H9 (cell line): Measurements from ENCODE around the gene MAST4. TPM values are rescaled to one million over a fixed set of nuclear protein-coding genes. Genes with fewer than 3 reads are reported as not detected.

Source experiments
- DNase-seq: peaks from one replicate; pipeline ENCODE4 v3.0.0-alpha.2; 2017
- H2AFZ ChIP-seq: one replicate; pipeline ENCODE4 v1.6.1; 2013; ENCODE audit warnings: mild to moderate bottlenecking, low read length, control low read depth, moderate library complexity
- H2AK5ac ChIP-seq: 2 replicates; pipeline ENCODE4 v1.6.1; 2013; ENCODE audit warnings: low read length, control low read depth, mixed read lengths; ENCODE audit not compliant: insufficient read length
- H2BK120ac ChIP-seq: one replicate; pipeline ENCODE4 v1.6.1; 2013; ENCODE audit warnings: low read depth, mild to moderate bottlenecking, low read length, control low read depth, inconsistent platforms; ENCODE audit not compliant: poor library complexity, severe bottlenecking
- H2BK12ac ChIP-seq: 2 replicates; pipeline ENCODE4 v1.6.1; 2013; ENCODE audit warnings: low read length, control low read depth, mixed read lengths, low read depth; ENCODE audit not compliant: insufficient read length
- H2BK15ac ChIP-seq: 2 replicates; pipeline ENCODE4 v1.6.1; 2013; ENCODE audit warnings: low read depth, low read length, control low read depth
- H2BK20ac ChIP-seq: one replicate; pipeline ENCODE4 v1.6.1; 2013; ENCODE audit warnings: low read depth, mild to moderate bottlenecking, low read length, control low read depth, inconsistent platforms; ENCODE audit not compliant: poor library complexity, severe bottlenecking
- H2BK5ac ChIP-seq: 2 replicates; pipeline ENCODE4 v1.6.1; 2013; ENCODE audit warnings: low read length, control low read depth, mixed read lengths; ENCODE audit not compliant: insufficient read length
- H3K14ac ChIP-seq: 2 replicates; pipeline ENCODE4 v1.6.1; 2013; ENCODE audit warnings: low read length, control low read depth; ENCODE audit not compliant: insufficient read depth
- H3K18ac ChIP-seq: 2 replicates; pipeline ENCODE4 v1.6.1; 2013; ENCODE audit warnings: low read depth, mild to moderate bottlenecking, mixed read lengths, low read length, control low read depth; ENCODE audit not compliant: insufficient read length
- H3K23ac ChIP-seq: 2 replicates; pipeline ENCODE4 v1.6.1; 2013; ENCODE audit warnings: low read length, control low read depth, mixed read lengths, low read depth; ENCODE audit not compliant: insufficient read length
- H3K23me2 ChIP-seq: 2 replicates; pipeline ENCODE4 v1.6.1; 2013; ENCODE audit warnings: low read depth, mild to moderate bottlenecking, mixed read lengths, low read length, control low read depth; ENCODE audit not compliant: insufficient read length, poor library complexity, severe bottlenecking
- H3K27ac ChIP-seq: 2 replicates; pipeline ENCODE4 v1.5.1; 2013; ENCODE audit warnings: low read length, control low read depth, mixed read lengths, low read depth; ENCODE audit not compliant: insufficient read length
- H3K27me3 ChIP-seq: 2 replicates; pipeline ENCODE4 v1.6.1; 2013; ENCODE audit warnings: low read length, control low read depth, inconsistent platforms; ENCODE audit not compliant: insufficient read depth
- H3K4ac ChIP-seq: 2 replicates; pipeline ENCODE4 v1.6.1; 2013; ENCODE audit warnings: low read depth, mild to moderate bottlenecking, control low read depth, inconsistent platforms, low read length, moderate library complexity
- H3K4me1 ChIP-seq: 2 replicates; pipeline ENCODE4 v1.6.1; 2013; ENCODE audit warnings: low read length, control low read depth, inconsistent platforms; ENCODE audit not compliant: insufficient read depth
- H3K4me2 ChIP-seq: 2 replicates; pipeline ENCODE4 v1.6.1; 2013; ENCODE audit warnings: low read length, control low read depth, mixed read lengths; ENCODE audit not compliant: insufficient read length, insufficient read depth
- H3K56ac ChIP-seq: 2 replicates; pipeline ENCODE4 v1.6.1; 2013; ENCODE audit warnings: low read depth, mild to moderate bottlenecking, mixed read lengths, low read length, control low read depth; ENCODE audit not compliant: insufficient read length
- H3K79me1 ChIP-seq: 2 replicates; pipeline ENCODE4 v1.6.1; 2013; ENCODE audit warnings: low read depth, mild to moderate bottlenecking, moderate library complexity, low read length, control low read depth, inconsistent platforms; ENCODE audit not compliant: insufficient read depth, poor library complexity, severe bottlenecking
- H3K79me2 ChIP-seq: 2 replicates; pipeline ENCODE4 v1.6.1; 2013; ENCODE audit warnings: low read length, control low read depth, inconsistent platforms; ENCODE audit not compliant: insufficient read depth
- H3K9ac ChIP-seq: 2 replicates; pipeline ENCODE4 v1.6.1; 2013; ENCODE audit warnings: low read length, control low read depth, mixed read lengths; ENCODE audit not compliant: insufficient read length; ENCODE audit errors: extremely low read depth
- H3K9me3 ChIP-seq: one replicate; pipeline ENCODE4 v1.6.1; 2013; ENCODE audit warnings: low read depth, low read length, inconsistent platforms; ENCODE audit not compliant: control insufficient read depth
- H3T11ph ChIP-seq: one replicate; pipeline ENCODE4 v1.6.1; 2013; ENCODE audit warnings: mild to moderate bottlenecking, low read length, control low read depth, inconsistent platforms
- H4K20me1 ChIP-seq: one replicate; pipeline ENCODE4 v1.6.1; 2013; ENCODE audit not compliant: control insufficient read depth, insufficient read length, insufficient read depth
- H4K5ac ChIP-seq: 2 replicates; pipeline ENCODE4 v1.6.1; 2013; ENCODE audit warnings: low read depth, mild to moderate bottlenecking, mixed read lengths, low read length, control low read depth; ENCODE audit not compliant: insufficient read length
- H4K8ac ChIP-seq: replicated peaks from 2 replicates; pipeline ENCODE4 v1.6.1; 2013; ENCODE audit warnings: low read length, control low read depth, mixed read lengths, low read depth; ENCODE audit not compliant: insufficient read length
- H4K91ac ChIP-seq: 2 replicates; pipeline ENCODE4 v1.6.1; 2013; ENCODE audit warnings: low read depth, mild to moderate bottlenecking, moderate library complexity, mixed read lengths, low read length, control low read depth; ENCODE audit not compliant: insufficient read length
- H3K27ac Mint-ChIP-seq, 3 experiments: 2 replicates in 2 of 3; 3 replicates in 1 of 3; pipeline ENCODE4 v1.8.0; 2020 to 2021; ENCODE audit warnings: mixed read lengths in 3 of 3, mild to moderate bottlenecking in 1 of 3, moderate library complexity in 1 of 3
- H3K27me3 Mint-ChIP-seq: 2 replicates; pipeline ENCODE4 v1.8.0; 2021; ENCODE audit warnings: low read depth, mild to moderate bottlenecking, moderate library complexity, mixed read lengths
- H3K36me3 Mint-ChIP-seq, 3 experiments: 2 replicates in 2 of 3; 3 replicates in 1 of 3; pipeline ENCODE4 v1.8.0; 2020 to 2021; ENCODE audit warnings: low read depth in 3 of 3, mixed read lengths in 3 of 3; ENCODE audit not compliant: insufficient read depth in 1 of 3
- H3K4me1 Mint-ChIP-seq, 2 experiments: 2 replicates each; pipeline ENCODE4 v1.8.0; 2020; ENCODE audit warnings: mixed read lengths in 2 of 2
- H3K4me3 Mint-ChIP-seq, 2 experiments: 2 replicates in 1 of 2; 3 replicates in 1 of 2; pipeline ENCODE4 v1.8.0; 2020 to 2021; ENCODE audit warnings: mild to moderate bottlenecking in 2 of 2, mixed read lengths in 2 of 2, moderate library complexity in 1 of 2
- H3K9me3 Mint-ChIP-seq, 2 experiments: 2 replicates in 1 of 2; 3 replicates in 1 of 2; pipeline ENCODE4 v1.8.0; 2020; ENCODE audit warnings: mild to moderate bottlenecking in 2 of 2, mixed read lengths in 2 of 2, moderate library complexity in 1 of 2
- CTCF ChIP-seq: fragments of 200-600 bp; sonication (generic); conservative IDR thresholded peaks from 3 replicates; pipeline ENCODE4 v1.8.0; 2021; ENCODE audit warnings: antibody characterized with exemption, mild to moderate bottlenecking
- WGBS: extraction: QIAGEN DNeasy Blood & Tissue Kit; methylation state at CpG from one replicate; pipeline ENCODE4 v1.1.7; 2013; ENCODE audit warnings: missing lambda C conversion rate, low lambda C conversion rate, mixed read lengths; ENCODE audit not compliant: insufficient read length; ENCODE audit errors: extremely low coverage; 5-methylcytosine and 5-hydroxymethylcytosine counted together
- total RNA-seq: library from RNA; stranded (reverse); gene quantifications from 2 replicates; pipeline ENCODE4 v1.2.1, GENCODE V29; 2021

The MAST4 gene
- total RNA-seq, 1 experiment from 2014 or later, result 3.7 TPM

- Histone ChIP-seq H2AFZ (no peak overlapping the region), H2BK12ac (no peak overlapping the region), H3K27me3 (no peaks in the 10 kb centered on the region), H2BK5ac (no peak overlapping the region), H3K14ac (no peak overlapping the region), H4K8ac (no peak overlapping the region), H3K79me2 (no peaks in the 10 kb centered on the region), H3K4ac (no peak overlapping the region), H3K9me3 (no peaks in the 10 kb centered on the region), H3T11ph (no peak overlapping the region), H4K91ac (no peak overlapping the region), H2BK120ac (no peak overlapping the region), H3K23ac (no peak overlapping the region), H3K27ac (no peak overlapping the region), H3K56ac (no peak overlapping the region), H3K79me1 (no peaks in the 10 kb centered on the region), H3K18ac (no peak overlapping the region), H4K5ac (no peak overlapping the region), H2BK20ac (no peak overlapping the region), H3K9ac (no peak overlapping the region), H4K20me1 (no peaks in the 10 kb centered on the region), H2BK15ac (no peak overlapping the region), H3K23me2 (no peaks in the 10 kb centered on the region), H3K4me2 (no peak overlapping the region), H3K4me1 (no peaks in the 10 kb centered on the region), H2AK5ac (no peak overlapping the region)
- Mint-ChIP-seq H3K27me3 (no peaks in the 10 kb centered on the region), H3K4me3 (no peak overlapping the region), H3K27ac (no peak overlapping the region), H3K4me1 (peaks cover 3 to 5% of the 10 kb centered on the region in 2 experiments; a peak in 2 of 4 replicates), H3K9me3 (no peaks in the 10 kb centered on the region), H3K36me3 (no peaks in the 10 kb centered on the region)
- TF ChIP-seq CTCF, result no peak
- no peak for DNase-seq
- no CpG with 5 or more reads among the region's 4 CpGs for WGBS
These were observed 489.4 kb downstream of the MAST4 start for GRCh38 chr5:67085616-67086015.
